Uterus (tissue), 2 donors: Measurements from ENCODE around the gene PYDC2.

Source experiments
- POLR2A ChIP-seq, 2 donors: fragments of 450-650 bp; IDR thresholded peaks; one replicate each; pipeline ENCODE4 v1.6.1; 2016; ENCODE audit warnings: antibody characterized with exemption in 2 of 2, mild to moderate bottlenecking in 1 of 2, moderate library complexity in 1 of 2
- TF ChIP-seq, protein P1 (sequence below), 4 experiments: fragments of 200-600 bp in 2 of 4; fragments of 450-650 bp in 2 of 4; sonication (generic) in 2 of 4; IDR thresholded peaks; one replicate each; pipeline ENCODE4 v1.5.1; 2016 to 2019; ENCODE audit warnings: antibody characterized with exemption in 4 of 4, mild to moderate bottlenecking in 2 of 4, moderate library complexity in 1 of 4

DNA sequence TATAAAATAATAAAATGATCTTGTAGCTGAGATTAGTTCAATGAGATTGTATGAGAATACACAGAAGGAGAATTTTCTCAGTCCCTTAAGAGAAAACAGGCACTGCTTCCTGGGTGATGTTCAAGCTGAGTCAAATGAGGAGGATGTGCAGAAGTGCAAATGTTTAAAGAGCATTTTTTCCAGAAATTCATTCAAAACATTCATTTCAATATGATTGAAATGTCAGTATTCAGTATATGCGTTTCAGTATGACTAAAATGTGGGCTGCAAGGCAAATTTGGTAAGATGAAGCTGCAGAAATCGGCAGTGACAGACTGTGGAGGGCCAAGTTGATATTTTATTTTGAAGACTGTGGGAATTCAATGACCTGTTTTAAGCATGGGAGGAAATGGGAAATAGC lies 19.3 kb upstream of the PYDC2 start:
- TF ChIP-seq, protein P1, sequence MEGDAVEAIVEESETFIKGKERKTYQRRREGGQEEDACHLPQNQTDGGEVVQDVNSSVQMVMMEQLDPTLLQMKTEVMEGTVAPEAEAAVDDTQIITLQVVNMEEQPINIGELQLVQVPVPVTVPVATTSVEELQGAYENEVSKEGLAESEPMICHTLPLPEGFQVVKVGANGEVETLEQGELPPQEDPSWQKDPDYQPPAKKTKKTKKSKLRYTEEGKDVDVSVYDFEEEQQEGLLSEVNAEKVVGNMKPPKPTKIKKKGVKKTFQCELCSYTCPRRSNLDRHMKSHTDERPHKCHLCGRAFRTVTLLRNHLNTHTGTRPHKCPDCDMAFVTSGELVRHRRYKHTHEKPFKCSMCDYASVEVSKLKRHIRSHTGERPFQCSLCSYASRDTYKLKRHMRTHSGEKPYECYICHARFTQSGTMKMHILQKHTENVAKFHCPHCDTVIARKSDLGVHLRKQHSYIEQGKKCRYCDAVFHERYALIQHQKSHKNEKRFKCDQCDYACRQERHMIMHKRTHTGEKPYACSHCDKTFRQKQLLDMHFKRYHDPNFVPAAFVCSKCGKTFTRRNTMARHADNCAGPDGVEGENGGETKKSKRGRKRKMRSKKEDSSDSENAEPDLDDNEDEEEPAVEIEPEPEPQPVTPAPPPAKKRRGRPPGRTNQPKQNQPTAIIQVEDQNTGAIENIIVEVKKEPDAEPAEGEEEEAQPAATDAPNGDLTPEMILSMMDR (IDR thresholded peaks at IDR 0.05), result no peak
- no peak for TF ChIP-seq POLR2A (IDR thresholded peaks at IDR 0.05)
